Stimulated activated naive CD4-positive, alpha-beta T cell (primary cell): ENCODE data around the gene AHRR.
A peak's percentile ranks its signal among the peaks of the same experiment; 100 is the strongest.
"Not testable (repeated sequence)": the region's sequence is repeated elsewhere in the genome, so short reads cannot be mapped to it uniquely, and the experiment has no call there.

Source experiments
- DNase-seq, 6 experiments: peaks; one replicate each; lab custom pipeline; 2025; lab: John Stamatoyannopoulos, UW

AHRR gene

GRCh38 chr5:367358-368130 is 46.0 kb downstream of the AHRR start:
- DNase-seq, result no peak

GRCh38 chr5:368183-369084 is 46.9 kb downstream of the AHRR start:
- DNase-seq, result no peak

DNA sequence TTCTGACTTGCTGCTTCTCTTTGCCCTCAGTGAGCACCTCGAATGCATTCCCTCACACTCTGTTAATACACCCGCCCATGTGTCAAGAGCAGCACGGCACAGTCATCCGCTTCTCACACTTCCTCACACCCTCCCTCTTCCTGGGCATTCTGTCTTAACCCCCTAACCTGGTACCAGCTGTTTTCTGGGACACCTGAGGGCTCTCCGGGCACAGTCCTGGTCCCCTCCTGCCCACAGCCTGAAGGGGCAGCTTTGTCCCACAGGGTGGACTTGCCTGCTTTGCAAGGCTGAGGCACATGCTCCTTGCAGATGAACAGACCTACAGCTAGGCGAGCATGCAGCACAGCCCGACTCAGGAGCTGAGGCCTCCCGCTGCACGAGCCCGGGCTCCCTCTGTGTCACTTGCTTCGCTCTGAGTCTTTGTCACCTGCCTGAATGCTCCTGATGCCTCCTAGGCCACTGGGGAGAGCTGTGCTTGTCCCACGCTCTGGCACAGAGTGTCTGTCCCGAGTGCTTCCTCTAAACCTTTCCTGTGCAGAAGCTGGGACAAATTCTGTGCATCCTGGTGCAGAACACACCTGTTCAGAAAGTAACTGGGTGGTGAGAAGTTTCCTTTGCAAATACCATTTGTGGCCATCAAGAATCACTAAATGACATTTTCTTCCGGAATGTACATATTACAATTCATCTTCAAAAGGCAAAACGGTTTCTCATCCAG is 47.8 kb downstream of the AHRR start:
- no peak for DNase-seq

- not testable (repeated sequence) for DNase-seq
These were observed 48.3 kb downstream of the AHRR start for GRCh38 chr5:369869-370236.

- DNase-seq, result no peak
These were observed 48.9 kb downstream of the AHRR start for GRCh38 chr5:370311-370958.

- DNase-seq, result no peak
These were observed 49.7 kb downstream of the AHRR start for GRCh38 chr5:370959-371810.

DNA sequence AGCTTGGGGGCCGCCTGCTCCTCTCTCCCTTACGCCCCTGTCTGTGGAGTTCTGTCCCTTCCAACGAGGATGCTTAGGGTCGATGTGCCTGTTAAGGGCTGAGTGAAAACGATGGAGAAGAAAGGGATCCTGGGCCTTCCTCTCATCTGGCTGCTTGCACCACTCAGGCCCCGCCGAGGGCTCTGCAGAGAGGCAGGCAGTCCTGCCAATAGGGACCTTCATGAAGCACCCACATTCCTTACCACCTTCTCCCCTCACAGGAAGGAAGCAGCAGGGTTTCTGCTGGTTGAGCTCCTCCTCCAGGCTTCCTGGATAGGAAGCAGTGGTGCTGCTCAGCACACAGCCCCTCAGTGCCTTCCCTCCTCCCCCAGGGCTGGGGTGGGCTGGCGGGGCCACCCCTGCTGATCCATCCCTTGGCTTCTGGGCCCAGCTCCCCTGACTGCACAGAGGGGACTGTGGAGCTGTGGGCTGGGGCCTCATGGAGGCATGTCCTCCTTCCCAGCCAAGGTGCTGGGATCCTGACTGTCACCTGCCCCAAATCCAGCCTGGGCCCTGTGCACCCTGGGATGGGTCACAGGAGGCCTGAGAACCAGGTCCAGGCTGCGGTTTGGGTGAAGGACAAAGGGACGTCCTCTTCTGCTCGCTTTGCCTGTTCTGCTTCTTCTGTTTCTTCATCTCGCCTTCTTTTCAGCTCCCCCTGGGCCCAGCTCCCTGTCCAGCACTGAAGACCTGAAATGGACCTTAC is 50.5 kb downstream of the AHRR start:
- DNase-seq, result no peak

DNA sequence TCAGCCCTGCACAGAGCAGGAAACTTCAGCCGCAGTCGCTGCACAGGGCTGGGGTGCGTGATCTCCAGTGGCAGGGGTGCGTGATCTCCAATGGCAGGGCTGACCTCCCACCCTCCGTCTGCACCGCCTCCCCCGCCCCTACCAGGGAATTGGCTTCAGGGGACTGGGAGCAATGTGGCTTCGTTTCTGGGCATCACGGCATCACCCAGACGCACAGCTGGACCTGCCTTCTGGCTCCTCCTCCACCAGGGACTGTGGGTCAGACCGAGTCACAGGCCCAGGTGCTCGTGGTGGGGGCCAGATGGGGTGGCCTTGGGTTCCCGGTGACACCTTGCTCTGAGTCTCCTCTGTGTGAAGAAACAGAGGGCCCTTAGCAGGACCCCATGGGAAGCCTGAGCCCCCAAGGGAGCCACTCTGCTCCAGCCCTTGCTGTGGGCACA is 51.1 kb downstream of the AHRR start:
- no peak for DNase-seq

DNA sequence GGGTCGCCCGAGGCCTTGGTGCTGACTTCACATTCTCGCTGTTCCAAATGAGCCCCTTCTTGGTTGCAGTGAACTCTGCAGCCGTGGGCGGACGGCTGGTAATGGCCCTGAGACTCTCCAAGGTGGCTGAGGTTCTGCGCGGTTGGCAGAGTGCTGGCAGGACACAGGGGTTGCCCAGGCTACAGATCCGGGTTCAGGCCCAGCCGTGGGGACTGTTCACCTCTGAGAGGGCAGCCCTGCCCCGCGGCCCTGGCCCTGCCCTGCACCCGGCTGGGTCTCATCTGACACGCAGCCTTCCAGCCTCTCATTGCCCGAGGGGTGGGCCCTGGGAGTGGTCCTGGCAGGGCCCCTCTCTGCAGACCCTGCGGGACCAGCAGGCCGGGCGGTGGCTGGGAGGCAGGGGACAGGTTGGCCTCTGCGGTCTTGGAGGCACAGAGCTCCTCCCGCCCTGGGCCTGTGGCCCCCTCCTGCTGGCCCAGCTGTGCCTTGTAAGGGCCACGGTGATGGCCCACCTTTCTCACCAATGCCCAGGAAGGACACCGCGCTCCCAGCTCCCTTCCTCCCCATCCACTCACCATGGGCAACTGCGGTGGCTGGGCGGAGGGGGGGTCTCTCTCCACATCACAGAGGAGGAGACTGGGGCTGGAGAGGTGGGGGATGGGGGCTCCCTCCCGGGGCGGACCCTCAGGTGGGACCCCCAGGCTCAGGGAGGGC is 51.6 kb downstream of the AHRR start:
- DNase-seq, result no peak

- peak in 3 of 6 experiments; percentile 16 to 19 (median 17) for DNase-seq
These were observed 52.4 kb downstream of the AHRR start for GRCh38 chr5:373710-374602.

GRCh38 chr5:374631-375335 is 53.3 kb downstream of the AHRR start:
- no peak for DNase-seq

DNA sequence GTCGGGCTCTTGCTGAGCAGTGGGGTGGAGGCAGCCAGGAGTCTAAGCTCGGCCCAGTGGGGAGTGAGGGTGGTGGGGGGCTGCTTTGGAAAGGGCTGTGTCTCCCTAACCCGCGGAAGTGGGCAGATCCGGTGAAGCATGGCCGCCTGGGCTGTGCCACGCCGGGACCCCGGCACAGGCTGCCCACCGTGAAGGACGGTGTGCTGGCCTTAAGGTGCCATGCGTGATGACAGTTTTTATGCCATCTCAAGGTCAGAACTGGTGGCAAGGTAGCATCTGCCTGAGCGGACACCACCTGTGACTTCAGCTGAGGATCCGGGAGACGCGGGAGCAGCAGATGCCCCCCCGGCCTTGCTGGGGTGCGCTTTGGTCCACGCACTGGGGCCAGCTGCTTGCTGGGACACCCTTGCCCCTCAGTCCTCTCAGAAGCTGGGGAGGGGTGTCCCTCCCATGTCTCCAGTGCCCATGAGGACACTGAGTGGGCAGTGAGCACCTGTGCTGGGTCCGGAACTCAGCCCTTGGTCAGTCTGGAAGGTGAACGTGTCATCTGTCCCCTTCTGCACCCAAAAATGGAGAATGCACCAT is 53.9 kb downstream of the AHRR start:
- no peak for DNase-seq

- no peak for DNase-seq
These were observed 54.6 kb downstream of the AHRR start for GRCh38 chr5:375921-376798.

GRCh38 chr5:376799-377325 is 55.3 kb downstream of the AHRR start:
- DNase-seq, result no peak

GRCh38 chr5:377326-377981 is 55.9 kb downstream of the AHRR start:
- no peak for DNase-seq
